NB4 (cell line): Measurements from ENCODE around the gene VEPH1.

Experiments
- DNase-seq: peaks from one replicate; pipeline ENCODE4 v3.0.0; 2010; ENCODE audit warnings: low read depth
- H3K4me3 ChIP-seq: one replicate; pipeline ENCODE4 v1.5.1; 2011; ENCODE audit warnings: mild to moderate bottlenecking, low read depth, low read length, moderate library complexity
- CTCF ChIP-seq: IDR thresholded peaks from one replicate; pipeline ENCODE4 v1.5.1; 2012; ENCODE audit warnings: low read depth, low read length
- MAX ChIP-seq: IDR thresholded peaks from 2 replicates; pipeline ENCODE4 v1.6.1; 2011; ENCODE audit warnings: low read depth, low read length
- MYC ChIP-seq: IDR thresholded peaks from 2 replicates; pipeline ENCODE4 v1.6.1; 2011; ENCODE audit warnings: low read depth, low read length
- POLR2A ChIP-seq: IDR thresholded peaks from 2 replicates; pipeline ENCODE4 v1.6.1; 2011; ENCODE audit warnings: mild to moderate bottlenecking; ENCODE audit not compliant: insufficient read length; ENCODE audit errors: extremely low read depth

The VEPH1 gene

GRCh38 chr3:157442729-157443128 lies 60.5 kb downstream of the VEPH1 start:
- TF ChIP-seq CTCF (no peak), MAX (no peak), MYC (no peak), POLR2A (no peak)
- no peak overlapping the region for H3K4me3 ChIP-seq
- peak; percentile 40 for DNase-seq

- TF ChIP-seq MAX (no peak), POLR2A (no peak), MYC (no peak), CTCF (no peak)
- no peak overlapping the region for H3K4me3 ChIP-seq
- DNase-seq: no peak
Observed at GRCh38 chr3:157441102-157441624, 62.1 kb downstream of the VEPH1 start.

- TF ChIP-seq POLR2A (no peak), MYC (no peak), MAX (no peak), CTCF (no peak)
- peak overlapping the region; percentile 55 for H3K4me3 ChIP-seq
- DNase-seq: no peak
Observed at GRCh38 chr3:157438194-157438730, 65.0 kb downstream of the VEPH1 start.

GRCh38 chr3:157436583-157437291 lies 66.5 kb downstream of the VEPH1 start, which contains the start of gene PTX3:
Gene PTX3 (plus strand): TSS chr3:157436850. CDS start chr3:157436934, 84 bp downstream.
- TF ChIP-seq MYC: peak; percentile 73
- peak; percentile 48; the same call in 1 of the 2 replicates for TF ChIP-seq MAX
- no peak for TF ChIP-seq CTCF
- DNase-seq: peak; percentile 95
- H3K4me3 ChIP-seq: peak within 1 kb of the TSS; percentile 55

- TF ChIP-seq CTCF (no peak), MYC (no peak), MAX (no peak), POLR2A (no peak)
- DNase-seq: peak; percentile 18
- no peak overlapping the region for H3K4me3 ChIP-seq
Observed at GRCh38 chr3:157429708-157430107, 73.5 kb downstream of the VEPH1 start.
